Ureter (tissue), 1 donor: Measurements from ENCODE around the gene MAP7. TPM values are rescaled to one million over a fixed set of nuclear protein-coding genes. Genes with fewer than 3 reads are reported as not detected.

ENCODE experiments used
- DNase-seq: peaks from one replicate; pipeline ENCODE4 v3.0.0-alpha.2; 2020; ENCODE audit warnings: low spot score
- total RNA-seq: library from RNA; stranded (reverse); gene quantifications from one replicate; pipeline ENCODE4 v1.2.4, GENCODE V29; 2023
- donor health status: DM: yes; HTN: yes; CAD: no.

The MAP7 gene
- total RNA-seq, 1 donor from 2014 or later: 37.0 TPM

- no peak for DNase-seq
Observed at GRCh38 chr6:136564180-136564579, 14.0 kb upstream of the MAP7 start.

GRCh38 chr6:136563386-136564152 is 13.3 kb upstream of the MAP7 start:
- DNase-seq: no peak

GRCh38 chr6:136562211-136562610 is 12.0 kb upstream of the MAP7 start:
- DNase-seq: no peak

- DNase-seq: no peak
Observed at GRCh38 chr6:136553166-136553787, 3.1 kb upstream of the MAP7 start.

GRCh38 chr6:136552054-136552453 is 1.8 kb upstream of the MAP7 start:
- DNase-seq: no peak

GRCh38 chr6:136551103-136551502 is 881 bp upstream of the MAP7 start:
- DNase-seq: no peak

GRCh38 chr6:136550045-136550329 is 235 bp downstream of the MAP7 start:
- DNase-seq: no peak

GRCh38 chr6:136549300-136550044 is 750 bp downstream of the MAP7 start:
- DNase-seq: no peak

GRCh38 chr6:136548582-136549299 is 1.5 kb downstream of the MAP7 start:
- no peak for DNase-seq

GRCh38 chr6:136547871-136548270 is 2.4 kb downstream of the MAP7 start:
- DNase-seq: no peak

- no peak for DNase-seq
Observed at GRCh38 chr6:136547336-136547735, 2.9 kb downstream of the MAP7 start.

- no peak for DNase-seq
Observed at GRCh38 chr6:136546331-136546730, 3.9 kb downstream of the MAP7 start.

GRCh38 chr6:136544326-136544725 is 5.9 kb downstream of the MAP7 start:
- no peak for DNase-seq

- no peak for DNase-seq
Observed at GRCh38 chr6:136541395-136541794, 8.8 kb downstream of the MAP7 start.

GRCh38 chr6:136539967-136540652 is 10.1 kb downstream of the MAP7 start:
- no peak for DNase-seq

- DNase-seq: no peak
Observed at GRCh38 chr6:136538836-136539235, 11.4 kb downstream of the MAP7 start.

GRCh38 chr6:136535880-136536650 is 14.2 kb downstream of the MAP7 start:
- DNase-seq: no peak

GRCh38 chr6:136535017-136535765 is 15.0 kb downstream of the MAP7 start:
- no peak for DNase-seq

- DNase-seq: no peak
Observed at GRCh38 chr6:136534268-136534667, 16.0 kb downstream of the MAP7 start.

- DNase-seq: no peak
Observed at GRCh38 chr6:136533487-136533886, 16.7 kb downstream of the MAP7 start.
